ENCODE measurements around the gene GRIA4.

The GRIA4 gene

GRCh38 chr11:105793092-105793491, 183.2 kb downstream of the GRIA4 start:
- ChIA-PET POLR2A (no interaction called here), CTCF (no interaction called here)
- H3K27ac ChIP-seq (ENCODE audit: extremely low read depth, low read depth, low read length), result no peak overlapping the region
- H3K4me1 ChIP-seq (ENCODE audit: control insufficient read depth, insufficient read depth, low read length), result no peaks in the 10 kb centered on the region
- no peak for TF ChIP-seq ZBTB10 (tag by site-specific recombination; IDR thresholded peaks at IDR 0.05)
- no peak for TF ChIP-seq ZEB2 (tag by site-specific recombination; IDR thresholded peaks at IDR 0.05)
- no peak for TF ChIP-seq KLF16 (tag by site-specific recombination; IDR thresholded peaks at IDR 0.05)
- TF ChIP-seq ZNF416 (tag by site-specific recombination; IDR thresholded peaks at IDR 0.05), result no peak
- TF ChIP-seq ZNF639 (tag by site-specific recombination; IDR thresholded peaks at IDR 0.05), result no peak
- H3K4me3 ChIP-seq (ENCODE audit: low read depth, low read length), result no peak overlapping the region
- no peaks in the 10 kb centered on the region for H3K36me3 ChIP-seq (ENCODE audit: control insufficient read depth in 2 of 2, insufficient read depth in 1 of 2, low read length in 2 of 2)
- H3K9me3 ChIP-seq (ENCODE audit: control insufficient read depth, insufficient read depth, low read depth, low read length), result no peaks in the 10 kb centered on the region

GRCh38 chr11:105799263-105799662, 189.4 kb downstream of the GRIA4 start:
- Histone ChIP-seq H3K36me3 (ENCODE audit: control insufficient read depth in 2 of 2, insufficient read depth in 1 of 2, low read length in 2 of 2) (no peaks in the 10 kb centered on the region), H3K9me3 (ENCODE audit: control insufficient read depth, insufficient read depth, low read depth, low read length) (no peaks in the 10 kb centered on the region), H3K27ac (ENCODE audit: extremely low read depth, low read depth, low read length) (no peak overlapping the region), H3K4me1 (ENCODE audit: control insufficient read depth, insufficient read depth, low read length) (no peaks in the 10 kb centered on the region), H3K4me3 (ENCODE audit: low read depth, low read length) (no peak overlapping the region)
- ChIA-PET CTCF (no interaction called here), POLR2A (no interaction called here)
- TF ChIP-seq ZNF777 (tag by site-specific recombination; IDR thresholded peaks at IDR 0.05; ENCODE audit: borderline replicate concordance) (no peak), ZFP69B (tag by site-specific recombination; IDR thresholded peaks at IDR 0.05) (no peak), ZNF248 (tag by site-specific recombination; IDR thresholded peaks at IDR 0.05) (no peak), OVOL3 (tag by site-specific recombination; IDR thresholded peaks at IDR 0.05) (no peak), SP3 (tag by site-specific recombination; IDR thresholded peaks at IDR 0.05) (no peak), ZNF785 (tag by site-specific recombination; IDR thresholded peaks at IDR 0.05) (no peak), ZNF473 (tag by site-specific recombination; IDR thresholded peaks at IDR 0.05) (no peak), ZEB2 (tag by site-specific recombination; IDR thresholded peaks at IDR 0.05) (no peak)

- CTCF ChIA-PET, result interaction anchor here (0.5 kb wide), 1 partner anchor 357 kb away, joined by 4 read pairs; no protein-coding TSS in a partner anchor
- TF ChIP-seq ZNF747 (tag by site-specific recombination; IDR thresholded peaks at IDR 0.05), result no peak
- TF ChIP-seq ZNF433 (tag by site-specific recombination; IDR thresholded peaks at IDR 0.05; ENCODE audit: low read depth), result no peak
- no peak for TF ChIP-seq ZNF571 (tag by site-specific recombination; IDR thresholded peaks at IDR 0.05)
- no peak for TF ChIP-seq ZNF114 (tag by site-specific recombination; IDR thresholded peaks at IDR 0.05)
- no peak for TF ChIP-seq SETDB1 (IDR thresholded peaks at IDR 0.05; ENCODE audit: insufficient read length, low read length)
- no peak for TF ChIP-seq ZNF311 (tag by site-specific recombination; IDR thresholded peaks at IDR 0.05; ENCODE audit: borderline replicate concordance)
- TF ChIP-seq ZNF175 (tag by site-specific recombination; IDR thresholded peaks at IDR 0.05), result no peak
- TF ChIP-seq ZNF184 (tag by site-specific recombination; IDR thresholded peaks at IDR 0.05), result no peak
- no peak for TF ChIP-seq TSHZ1 (tag by site-specific recombination; IDR thresholded peaks at IDR 0.05; ENCODE audit: borderline replicate concordance)
- TF ChIP-seq ZNF280C (tag by site-specific recombination; IDR thresholded peaks at IDR 0.05), result no peak
- TF ChIP-seq ZNF654 (tag by site-specific recombination; IDR thresholded peaks at IDR 0.05; ENCODE audit: low read depth), result no peak
Observed at GRCh38 chr11:105799728-105800462, 190.0 kb downstream of the GRIA4 start.

More at GRCh38 chr11:105799728-105800462, 190.0 kb downstream of the GRIA4 start:
- Histone ChIP-seq H3K4me1 (ENCODE audit: control insufficient read depth, insufficient read depth, low read length) (no peaks in the 10 kb centered on the region), H3K9me3 (ENCODE audit: control insufficient read depth, insufficient read depth, low read depth, low read length) (no peaks in the 10 kb centered on the region), H3K36me3 (ENCODE audit: control insufficient read depth in 2 of 2, insufficient read depth in 1 of 2, low read length in 2 of 2) (no peaks in the 10 kb centered on the region), H3K4me3 (ENCODE audit: low read depth, low read length) (no peak overlapping the region), H3K27ac (ENCODE audit: extremely low read depth, low read depth, low read length) (no peak overlapping the region)
- POLR2A ChIA-PET, result no interaction called here

All from HEK293 (cell line).